ENCODE measurements around the gene CREB5.
A peak's percentile ranks its signal among the peaks of the same experiment; 100 is the strongest.

The CREB5 gene

DNA sequence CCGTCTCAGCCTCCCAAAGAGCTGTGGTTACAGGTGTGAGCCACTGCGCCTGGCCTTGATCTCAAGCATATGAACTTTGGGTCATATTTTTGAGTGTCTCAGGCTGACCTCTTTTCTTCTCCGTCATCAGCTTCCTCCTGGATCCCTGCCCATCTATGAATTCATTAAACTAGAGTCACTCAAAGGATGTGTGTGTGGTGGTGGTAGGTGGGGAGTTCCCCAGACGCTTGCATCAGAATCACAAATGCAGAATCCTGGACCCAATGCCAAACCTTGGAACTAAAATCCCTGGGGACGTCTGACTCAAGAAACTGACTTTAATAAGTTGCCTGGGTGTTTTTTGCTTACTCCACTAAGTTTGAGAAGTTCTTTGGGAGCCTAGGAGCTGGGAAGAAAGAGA, 6.7 kb upstream of the CREB5 start:
- no peak for ATAC-seq
- TF ChIP-seq ISL1 (CRISPR knock-in tag; IDR thresholded peaks at IDR 0.05) (peak; percentile 43), TOX (CRISPR knock-in tag; IDR thresholded peaks at IDR 0.05; ENCODE audit: borderline replicate concordance) (no peak)

DNA sequence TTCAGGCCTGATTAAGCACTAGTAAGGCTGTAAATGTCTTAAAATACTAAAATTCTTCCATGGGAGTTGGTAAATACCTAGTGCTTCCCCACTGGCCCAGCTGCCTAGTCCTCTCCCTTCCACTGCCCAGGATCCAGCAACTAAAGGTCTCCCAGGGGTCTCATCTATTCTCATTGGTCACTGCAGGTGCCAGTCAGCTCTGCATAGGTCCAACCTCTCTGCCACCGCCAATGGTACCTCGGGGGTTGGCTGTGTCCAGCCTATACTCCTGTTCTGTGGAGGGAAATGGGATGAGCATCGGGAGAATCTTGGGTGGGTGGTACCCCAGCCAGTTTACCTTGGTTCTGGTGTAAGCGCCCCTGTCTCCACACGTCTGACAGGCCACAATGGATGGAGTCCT, 6.1 kb upstream of the CREB5 start:
- ATAC-seq: no peak
- TF ChIP-seq OSR1 (CRISPR knock-in tag; IDR thresholded peaks at IDR 0.05): no peak

DNA sequence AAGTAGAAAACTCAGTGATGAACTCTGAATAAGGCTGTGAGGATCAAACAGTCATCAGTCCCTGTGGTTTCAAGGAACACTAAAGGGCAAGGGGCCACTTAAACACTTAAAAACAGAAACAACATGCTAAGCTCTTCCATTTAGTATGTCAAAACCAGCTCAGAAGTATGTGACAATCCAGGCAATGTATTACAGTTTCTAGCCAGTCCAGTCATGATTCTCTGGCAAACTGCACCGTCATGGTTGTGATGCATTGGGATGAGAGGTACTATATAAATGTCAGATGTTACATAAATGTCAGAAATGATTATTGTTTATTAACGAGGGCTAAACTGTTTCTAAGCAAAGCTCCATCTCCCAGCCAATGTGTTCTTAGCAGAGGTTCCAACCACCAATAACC, 4.7 kb upstream of the CREB5 start:
- ATAC-seq: no peak
- TF ChIP-seq ZC3H10 (CRISPR knock-in tag; IDR thresholded peaks at IDR 0.05) (no peak), CSDC2 (CRISPR knock-in tag; IDR thresholded peaks at IDR 0.05) (no peak), ZNF8 (CRISPR knock-in tag; IDR thresholded peaks at IDR 0.05) (no peak), SNAI2 (CRISPR knock-in tag; IDR thresholded peaks at IDR 0.05) (no peak), ZNF565 (CRISPR knock-in tag; conservative IDR thresholded peaks at IDR 0.05; ENCODE audit: low read depth) (no peak), TCF4 (CRISPR knock-in tag; IDR thresholded peaks at IDR 0.05; ENCODE audit: borderline replicate concordance) (no peak), OSR1 (CRISPR knock-in tag; IDR thresholded peaks at IDR 0.05) (no peak), BACH2 (CRISPR knock-in tag; IDR thresholded peaks at IDR 0.05; ENCODE audit: borderline replicate concordance) (no peak), PPARA (CRISPR knock-in tag; IDR thresholded peaks at IDR 0.05; ENCODE audit: borderline replicate concordance) (no peak), GLIS3 (CRISPR knock-in tag; IDR thresholded peaks at IDR 0.05) (no peak), RARB (CRISPR knock-in tag; IDR thresholded peaks at IDR 0.05) (no peak), ZFP30 (CRISPR knock-in tag; IDR thresholded peaks at IDR 0.05) (no peak), ESRRG (CRISPR knock-in tag; IDR thresholded peaks at IDR 0.05) (no peak), ISL1 (CRISPR knock-in tag; IDR thresholded peaks at IDR 0.05) (no peak)
- TF ChIP-seq, protein P1, sequence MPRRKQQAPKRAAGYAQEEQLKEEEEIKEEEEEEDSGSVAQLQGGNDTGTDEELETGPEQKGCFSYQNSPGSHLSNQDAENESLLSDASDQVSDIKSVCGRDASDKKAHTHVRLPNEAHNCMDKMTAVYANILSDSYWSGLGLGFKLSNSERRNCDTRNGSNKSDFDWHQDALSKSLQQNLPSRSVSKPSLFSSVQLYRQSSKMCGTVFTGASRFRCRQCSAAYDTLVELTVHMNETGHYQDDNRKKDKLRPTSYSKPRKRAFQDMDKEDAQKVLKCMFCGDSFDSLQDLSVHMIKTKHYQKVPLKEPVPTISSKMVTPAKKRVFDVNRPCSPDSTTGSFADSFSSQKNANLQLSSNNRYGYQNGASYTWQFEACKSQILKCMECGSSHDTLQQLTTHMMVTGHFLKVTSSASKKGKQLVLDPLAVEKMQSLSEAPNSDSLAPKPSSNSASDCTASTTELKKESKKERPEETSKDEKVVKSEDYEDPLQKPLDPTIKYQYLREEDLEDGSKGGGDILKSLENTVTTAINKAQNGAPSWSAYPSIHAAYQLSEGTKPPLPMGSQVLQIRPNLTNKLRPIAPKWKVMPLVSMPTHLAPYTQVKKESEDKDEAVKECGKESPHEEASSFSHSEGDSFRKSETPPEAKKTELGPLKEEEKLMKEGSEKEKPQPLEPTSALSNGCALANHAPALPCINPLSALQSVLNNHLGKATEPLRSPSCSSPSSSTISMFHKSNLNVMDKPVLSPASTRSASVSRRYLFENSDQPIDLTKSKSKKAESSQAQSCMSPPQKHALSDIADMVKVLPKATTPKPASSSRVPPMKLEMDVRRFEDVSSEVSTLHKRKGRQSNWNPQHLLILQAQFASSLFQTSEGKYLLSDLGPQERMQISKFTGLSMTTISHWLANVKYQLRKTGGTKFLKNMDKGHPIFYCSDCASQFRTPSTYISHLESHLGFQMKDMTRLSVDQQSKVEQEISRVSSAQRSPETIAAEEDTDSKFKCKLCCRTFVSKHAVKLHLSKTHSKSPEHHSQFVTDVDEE (CRISPR knock-in tag; IDR thresholded peaks at IDR 0.05): no peak
- TF ChIP-seq, protein P2, sequence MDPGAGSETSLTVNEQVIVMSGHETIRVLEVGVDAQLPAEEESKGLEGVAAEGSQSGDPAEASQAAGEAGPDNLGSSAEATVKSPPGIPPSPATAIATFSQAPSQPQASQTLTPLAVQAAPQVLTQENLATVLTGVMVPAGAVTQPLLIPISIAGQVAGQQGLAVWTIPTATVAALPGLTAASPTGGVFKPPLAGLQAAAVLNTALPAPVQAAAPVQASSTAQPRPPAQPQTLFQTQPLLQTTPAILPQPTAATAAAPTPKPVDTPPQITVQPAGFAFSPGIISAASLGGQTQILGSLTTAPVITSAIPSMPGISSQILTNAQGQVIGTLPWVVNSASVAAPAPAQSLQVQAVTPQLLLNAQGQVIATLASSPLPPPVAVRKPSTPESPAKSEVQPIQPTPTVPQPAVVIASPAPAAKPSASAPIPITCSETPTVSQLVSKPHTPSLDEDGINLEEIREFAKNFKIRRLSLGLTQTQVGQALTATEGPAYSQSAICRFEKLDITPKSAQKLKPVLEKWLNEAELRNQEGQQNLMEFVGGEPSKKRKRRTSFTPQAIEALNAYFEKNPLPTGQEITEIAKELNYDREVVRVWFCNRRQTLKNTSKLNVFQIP (CRISPR knock-in tag; IDR thresholded peaks at IDR 0.05; ENCODE audit: borderline replicate concordance, low read depth): no peak
- TF ChIP-seq, protein P3, sequence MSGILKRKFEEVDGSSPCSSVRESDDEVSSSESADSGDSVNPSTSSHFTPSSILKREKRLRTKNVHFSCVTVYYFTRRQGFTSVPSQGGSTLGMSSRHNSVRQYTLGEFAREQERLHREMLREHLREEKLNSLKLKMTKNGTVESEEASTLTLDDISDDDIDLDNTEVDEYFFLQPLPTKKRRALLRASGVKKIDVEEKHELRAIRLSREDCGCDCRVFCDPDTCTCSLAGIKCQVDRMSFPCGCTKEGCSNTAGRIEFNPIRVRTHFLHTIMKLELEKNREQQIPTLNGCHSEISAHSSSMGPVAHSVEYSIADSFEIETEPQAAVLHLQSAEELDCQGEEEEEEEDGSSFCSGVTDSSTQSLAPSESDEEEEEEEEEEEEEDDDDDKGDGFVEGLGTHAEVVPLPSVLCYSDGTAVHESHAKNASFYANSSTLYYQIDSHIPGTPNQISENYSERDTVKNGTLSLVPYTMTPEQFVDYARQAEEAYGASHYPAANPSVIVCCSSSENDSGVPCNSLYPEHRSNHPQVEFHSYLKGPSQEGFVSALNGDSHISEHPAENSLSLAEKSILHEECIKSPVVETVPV (CRISPR knock-in tag; IDR thresholded peaks at IDR 0.05): no peak
- TF ChIP-seq, protein P4, sequence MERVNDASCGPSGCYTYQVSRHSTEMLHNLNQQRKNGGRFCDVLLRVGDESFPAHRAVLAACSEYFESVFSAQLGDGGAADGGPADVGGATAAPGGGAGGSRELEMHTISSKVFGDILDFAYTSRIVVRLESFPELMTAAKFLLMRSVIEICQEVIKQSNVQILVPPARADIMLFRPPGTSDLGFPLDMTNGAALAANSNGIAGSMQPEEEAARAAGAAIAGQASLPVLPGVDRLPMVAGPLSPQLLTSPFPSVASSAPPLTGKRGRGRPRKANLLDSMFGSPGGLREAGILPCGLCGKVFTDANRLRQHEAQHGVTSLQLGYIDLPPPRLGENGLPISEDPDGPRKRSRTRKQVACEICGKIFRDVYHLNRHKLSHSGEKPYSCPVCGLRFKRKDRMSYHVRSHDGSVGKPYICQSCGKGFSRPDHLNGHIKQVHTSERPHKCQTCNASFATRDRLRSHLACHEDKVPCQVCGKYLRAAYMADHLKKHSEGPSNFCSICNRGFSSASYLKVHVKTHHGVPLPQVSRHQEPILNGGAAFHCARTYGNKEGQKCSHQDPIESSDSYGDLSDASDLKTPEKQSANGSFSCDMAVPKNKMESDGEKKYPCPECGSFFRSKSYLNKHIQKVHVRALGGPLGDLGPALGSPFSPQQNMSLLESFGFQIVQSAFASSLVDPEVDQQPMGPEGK (CRISPR knock-in tag; IDR thresholded peaks at IDR 0.05; ENCODE audit: borderline replicate concordance): no peak

DNA sequence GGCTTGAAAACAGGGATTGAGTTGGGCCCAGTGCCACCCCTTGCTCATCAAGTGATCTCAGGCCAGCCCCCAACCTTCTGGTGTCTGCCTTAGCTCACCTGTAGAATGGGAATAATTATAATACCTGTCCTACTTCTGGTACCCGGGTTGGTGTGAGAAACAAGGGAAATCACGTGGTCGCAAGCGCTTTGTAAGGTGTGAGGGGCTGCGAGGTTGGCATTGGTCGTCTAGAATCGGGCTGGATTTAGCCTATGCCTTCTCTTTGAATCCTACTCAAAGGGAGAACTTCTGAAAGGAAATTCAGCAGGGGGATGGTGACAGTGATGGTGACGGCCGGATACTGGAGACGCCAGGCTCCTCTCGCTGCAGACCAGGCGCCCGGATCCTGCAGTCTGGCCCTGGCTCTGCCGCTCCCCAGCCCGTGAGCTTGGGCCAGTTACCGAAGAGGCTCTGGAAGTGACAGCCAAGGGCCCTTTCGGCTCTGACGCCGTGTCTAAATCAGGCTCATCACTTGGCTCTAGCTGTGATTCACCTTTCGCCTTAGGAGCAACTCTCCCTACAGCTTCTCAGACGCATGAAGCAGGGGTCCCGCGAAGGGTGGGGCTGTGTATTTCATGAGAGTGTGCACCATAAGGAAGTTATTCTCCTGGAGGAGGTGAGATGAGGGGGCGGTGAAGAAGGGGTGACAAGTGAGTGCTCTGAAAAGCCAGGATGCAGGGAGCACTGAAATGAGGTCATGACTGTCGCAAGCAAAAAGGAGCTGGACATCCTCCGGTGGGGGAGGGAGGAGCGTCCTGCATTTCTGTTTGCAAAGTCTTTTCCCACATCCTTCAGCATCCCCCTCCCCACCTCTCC, 4.0 kb upstream of the CREB5 start:
- ATAC-seq: peak; percentile 5; the same call in 2 of the 3 replicates
- TF ChIP-seq ZFP3 (CRISPR knock-in tag; IDR thresholded peaks at IDR 0.05): no peak
- TF ChIP-seq ZNF70 (CRISPR knock-in tag; IDR thresholded peaks at IDR 0.05): no peak
- TF ChIP-seq SNAI2 (CRISPR knock-in tag; IDR thresholded peaks at IDR 0.05): no peak
- TF ChIP-seq, protein P2 (CRISPR knock-in tag; IDR thresholded peaks at IDR 0.05; ENCODE audit: borderline replicate concordance, low read depth): no peak
- TF ChIP-seq OSR1 (CRISPR knock-in tag; IDR thresholded peaks at IDR 0.05): no peak
- no peak for TF ChIP-seq GLIS3 (CRISPR knock-in tag; IDR thresholded peaks at IDR 0.05)
- no peak for TF ChIP-seq ESRRG (CRISPR knock-in tag; IDR thresholded peaks at IDR 0.05)
- TF ChIP-seq, protein P3 (CRISPR knock-in tag; IDR thresholded peaks at IDR 0.05): no peak
- TF ChIP-seq, protein P1 (CRISPR knock-in tag; IDR thresholded peaks at IDR 0.05): no peak
- TF ChIP-seq TCF4 (CRISPR knock-in tag; IDR thresholded peaks at IDR 0.05; ENCODE audit: borderline replicate concordance): no peak
- no peak for TF ChIP-seq ZNF565 (CRISPR knock-in tag; conservative IDR thresholded peaks at IDR 0.05; ENCODE audit: low read depth)

Data from SK-N-SH treated with all-trans-retinoic acid at 6 μM for 48 hours (cell line).